Spleen (tissue), 7 donors: ENCODE results near the gene NELL2.

ENCODE experiments used
- CTCF ChIP-seq, 11 experiments: fragments of 200-600 bp in 7 of 11; fragments of 450-650 bp in 4 of 11; sonication (generic) in 4 of 11; IDR thresholded peaks in 8 of 11; conservative IDR thresholded peaks in 3 of 11; 1 replicate in 7 of 11; 2 replicates in 4 of 11; pipeline versions ENCODE4 v1.4.0 to v1.8.0; 2016 to 2021; ENCODE audit warnings: antibody characterized with exemption in 11 of 11, inconsistent platforms in 4 of 11, mild to moderate bottlenecking in 1 of 11
- POLR2A ChIP-seq, 3 donors: fragments of 450-650 bp; IDR thresholded peaks; one replicate each; pipeline ENCODE4 v1.5.1; 2017; ENCODE audit warnings: antibody characterized with exemption in 3 of 3, mild to moderate bottlenecking in 1 of 3
- donor health status: DM: no; HTN: no; CAD: no; lungs with moderate emphysema.
- donor health status: DM: no; HTN: no; CAD: no.
- donor health status: DM: no; HTN: no; CAD: no.

- TF ChIP-seq POLR2A (IDR thresholded peaks at IDR 0.05) (no peak), CTCF (IDR thresholded peaks at IDR 0.05 in 8 of 11, conservative IDR thresholded peaks at IDR 0.05 in 3 of 11) (no peak)
These were observed 368.7 kb downstream of the NELL2 start for GRCh38 chr12:44507461-44507860.
